GM20000 (cell line): Measurements from ENCODE around the gene SLC19A1.

Source experiments
- DNase-seq: peaks from one replicate; pipeline ENCODE4 v3.0.0; 2012; ENCODE audit warnings: low spot score
- TF ChIP-seq, protein P1 (sequence below): IDR thresholded peaks from 2 replicates; pipeline ENCODE4 v1.5.1; 2012; ENCODE audit warnings: mild to moderate bottlenecking, control low read depth; ENCODE audit errors: extremely low read depth, missing control alignments

Gene SLC19A1

DNA sequence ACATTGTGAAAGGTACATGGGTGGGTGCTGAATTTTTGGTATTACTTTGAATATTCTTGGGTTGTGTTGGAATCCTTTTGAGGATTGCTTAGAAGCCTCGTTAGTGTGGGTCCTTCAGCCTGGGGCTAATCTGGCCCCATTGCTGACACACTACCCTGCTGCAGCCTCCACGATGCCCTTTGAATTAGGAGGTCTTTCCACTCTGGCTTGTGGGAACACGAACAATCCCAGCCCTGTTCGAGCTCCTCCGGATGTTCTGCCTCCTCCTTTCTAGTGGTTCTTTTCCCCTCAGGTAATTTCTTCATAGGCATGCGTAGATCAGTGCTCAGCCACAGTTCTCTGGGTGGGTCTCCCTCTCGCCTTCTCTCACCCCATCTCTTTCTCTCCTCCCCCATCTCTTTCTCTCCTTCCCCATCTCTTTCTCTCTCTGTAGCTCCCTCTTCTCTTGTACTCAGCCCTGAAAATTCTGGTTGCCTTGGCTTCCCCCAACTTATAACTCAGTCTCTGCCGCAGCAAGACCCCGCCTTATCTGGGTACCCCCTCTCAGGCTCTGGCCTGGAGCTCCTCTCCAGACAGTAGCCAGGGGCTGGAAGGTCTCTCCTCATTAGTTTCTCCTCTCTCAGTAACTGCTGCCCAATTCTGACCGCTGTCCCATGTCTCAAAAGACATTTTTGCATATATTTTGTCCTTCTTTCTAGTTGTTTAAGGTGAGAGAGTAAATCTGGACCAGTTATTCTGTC is 46.0 kb upstream of the SLC19A1 start:
- DNase-seq: no peak
- TF ChIP-seq, protein P1, sequence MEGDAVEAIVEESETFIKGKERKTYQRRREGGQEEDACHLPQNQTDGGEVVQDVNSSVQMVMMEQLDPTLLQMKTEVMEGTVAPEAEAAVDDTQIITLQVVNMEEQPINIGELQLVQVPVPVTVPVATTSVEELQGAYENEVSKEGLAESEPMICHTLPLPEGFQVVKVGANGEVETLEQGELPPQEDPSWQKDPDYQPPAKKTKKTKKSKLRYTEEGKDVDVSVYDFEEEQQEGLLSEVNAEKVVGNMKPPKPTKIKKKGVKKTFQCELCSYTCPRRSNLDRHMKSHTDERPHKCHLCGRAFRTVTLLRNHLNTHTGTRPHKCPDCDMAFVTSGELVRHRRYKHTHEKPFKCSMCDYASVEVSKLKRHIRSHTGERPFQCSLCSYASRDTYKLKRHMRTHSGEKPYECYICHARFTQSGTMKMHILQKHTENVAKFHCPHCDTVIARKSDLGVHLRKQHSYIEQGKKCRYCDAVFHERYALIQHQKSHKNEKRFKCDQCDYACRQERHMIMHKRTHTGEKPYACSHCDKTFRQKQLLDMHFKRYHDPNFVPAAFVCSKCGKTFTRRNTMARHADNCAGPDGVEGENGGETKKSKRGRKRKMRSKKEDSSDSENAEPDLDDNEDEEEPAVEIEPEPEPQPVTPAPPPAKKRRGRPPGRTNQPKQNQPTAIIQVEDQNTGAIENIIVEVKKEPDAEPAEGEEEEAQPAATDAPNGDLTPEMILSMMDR: no peak

DNA sequence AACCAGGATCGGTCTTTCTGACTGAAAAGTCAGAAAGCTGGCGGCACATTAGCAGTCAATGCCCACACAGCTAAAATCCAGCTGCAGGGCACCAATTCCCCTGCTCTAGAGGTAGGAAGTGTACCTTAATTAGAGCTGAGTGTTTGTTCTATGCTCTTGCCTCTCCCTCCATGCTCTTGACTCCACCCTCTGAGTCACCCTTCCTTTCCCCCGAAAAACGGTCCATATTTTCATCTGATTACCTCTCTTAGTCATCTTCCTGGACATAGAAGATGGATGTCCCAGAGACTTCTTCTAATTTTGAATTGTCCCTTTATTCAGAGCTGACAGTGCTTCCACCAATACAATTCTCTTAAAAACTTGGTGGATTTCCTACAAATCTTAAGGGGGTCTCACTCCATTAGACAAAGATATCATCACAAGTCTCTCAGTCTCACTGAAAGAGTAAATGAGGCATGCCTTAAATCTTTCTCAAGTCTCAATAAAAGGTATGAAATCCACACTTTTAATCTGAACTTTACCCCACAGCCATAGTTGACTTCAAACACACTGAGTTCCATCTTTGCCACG is 44.1 kb upstream of the SLC19A1 start:
- TF ChIP-seq, protein P1: no peak
- no peak for DNase-seq

DNA sequence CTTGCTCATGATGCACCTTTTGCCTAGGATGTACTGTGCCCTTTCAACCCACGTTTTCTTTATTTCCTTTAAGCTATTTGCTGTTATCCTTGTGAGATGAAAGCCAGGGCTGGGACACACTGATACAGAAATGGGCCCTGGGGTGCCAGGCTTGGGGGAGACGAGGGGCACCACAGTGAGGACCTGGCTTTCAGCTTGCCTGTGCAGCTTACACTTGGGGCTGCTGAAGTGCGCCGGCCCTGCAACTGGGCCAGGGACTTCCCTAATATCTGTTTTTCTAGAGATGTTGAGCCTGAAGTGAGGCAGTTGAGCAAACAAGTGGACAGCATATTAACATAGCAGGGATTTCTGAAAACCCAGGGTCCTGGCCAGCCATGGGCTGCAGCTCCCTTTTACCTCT is 42.5 kb upstream of the SLC19A1 start:
- TF ChIP-seq, protein P1: no peak
- DNase-seq: no peak

DNA sequence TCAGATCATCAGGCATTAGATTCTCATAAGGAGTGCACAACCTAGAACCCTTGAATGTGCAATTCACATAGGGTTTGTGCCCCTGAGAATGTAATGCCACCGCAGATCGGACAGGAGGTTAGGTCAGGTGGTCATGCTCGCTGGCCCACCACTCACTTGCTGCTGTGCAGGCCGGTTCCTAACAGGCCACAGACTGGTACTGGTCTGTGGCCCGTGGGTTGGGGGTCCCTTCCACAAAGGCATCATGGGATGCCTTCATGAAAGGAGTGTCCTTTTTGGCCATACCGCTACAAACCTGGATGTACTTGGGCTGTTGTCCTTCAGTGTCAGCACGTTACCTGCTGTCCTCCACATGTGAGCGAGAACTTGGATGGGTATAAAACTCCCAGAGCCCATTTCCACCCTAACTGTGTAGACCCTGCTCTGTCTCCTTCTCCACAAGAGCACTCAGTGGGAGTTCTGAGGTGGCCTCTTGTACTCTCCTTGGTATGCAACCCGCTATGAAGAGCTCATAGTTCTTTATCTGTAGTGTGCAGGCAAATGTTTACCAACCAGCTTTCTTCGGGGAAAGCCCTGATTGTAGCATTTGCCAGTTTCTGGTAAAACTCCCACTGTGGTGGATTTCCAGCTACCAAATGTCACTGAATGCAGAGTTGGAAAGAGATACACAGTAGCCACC is 41.7 kb upstream of the SLC19A1 start:
- TF ChIP-seq, protein P1: no peak

DNA sequence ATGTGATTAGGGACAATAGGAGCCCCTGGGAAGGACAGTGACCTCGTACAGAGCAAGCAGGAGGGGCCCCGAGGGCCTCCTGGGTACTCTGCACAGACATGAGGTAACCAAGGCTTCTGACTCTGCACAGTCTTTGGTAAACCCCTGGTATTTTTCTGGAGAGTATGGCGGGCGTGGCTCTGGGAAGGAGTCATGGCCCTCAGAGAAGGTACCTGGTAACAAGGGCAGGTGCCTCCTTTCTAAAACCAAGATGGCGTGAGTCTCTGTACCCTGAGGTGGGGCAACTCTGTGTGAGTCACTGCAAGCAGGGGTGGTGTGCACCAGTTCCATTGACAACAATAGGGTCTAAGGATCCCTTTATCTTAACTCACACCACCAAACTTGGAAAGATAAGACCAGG is 39.9 kb upstream of the SLC19A1 start:
- TF ChIP-seq, protein P1: no peak
- DNase-seq: no peak

More for the DNA sequence above, 41.7 kb upstream of the SLC19A1 start:
- DNase-seq: no peak

DNA sequence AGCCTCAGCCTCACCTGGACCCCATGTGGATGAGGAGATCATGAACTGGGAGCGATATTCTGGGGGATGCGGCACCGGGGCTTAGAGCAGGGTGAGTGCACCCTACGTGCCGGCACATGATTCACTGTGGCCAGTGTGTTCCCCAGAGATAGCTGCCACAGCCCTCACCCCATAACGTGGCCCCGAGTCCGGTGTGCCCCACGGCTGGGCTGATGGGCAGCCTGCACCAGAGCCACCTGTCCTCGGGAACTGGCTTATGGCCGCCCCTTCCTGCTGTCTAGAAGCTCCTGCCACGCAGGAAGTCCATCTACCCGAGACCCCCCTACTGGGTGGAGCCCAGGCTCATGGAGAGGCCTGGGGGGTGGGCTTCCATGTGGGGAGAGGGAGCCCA is 39.1 kb upstream of the SLC19A1 start:
- TF ChIP-seq, protein P1: no peak
- no peak for DNase-seq

DNA sequence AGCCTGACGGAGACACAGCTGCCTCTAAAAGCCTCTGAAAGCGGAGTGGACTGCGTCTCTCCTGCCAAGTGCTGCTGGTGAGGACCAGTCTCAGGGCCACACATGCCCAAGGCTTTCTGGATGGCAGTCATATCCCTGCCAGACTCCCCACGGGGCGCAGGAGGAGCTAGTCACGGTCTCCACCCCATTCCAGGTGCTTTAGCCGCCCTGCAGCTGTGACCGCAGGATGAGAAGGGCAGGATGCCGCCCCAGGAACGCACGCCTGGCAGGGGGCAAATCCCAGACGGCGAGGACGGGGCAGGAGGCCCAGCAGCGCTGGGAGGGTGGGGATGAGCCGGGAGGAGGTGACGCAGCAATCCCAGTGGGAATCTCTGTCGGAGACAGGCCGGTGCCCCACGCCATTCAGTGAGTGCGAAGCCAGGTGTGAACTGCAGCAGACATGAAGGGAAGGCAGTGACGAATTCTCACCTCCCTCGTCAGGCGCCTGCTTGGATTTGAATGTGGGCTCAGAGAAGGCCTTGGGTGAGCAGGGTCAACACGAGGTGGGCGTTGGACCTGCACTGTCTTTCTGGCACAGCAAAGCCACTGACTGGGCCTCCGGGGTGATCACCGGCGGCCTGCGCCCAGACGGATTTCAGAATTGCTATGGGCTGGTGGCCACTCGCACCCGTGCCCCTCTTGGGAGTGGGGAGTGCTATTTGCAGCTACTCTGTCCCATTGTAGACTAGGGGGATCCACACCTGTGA is 38.5 kb upstream of the SLC19A1 start:
- TF ChIP-seq, protein P1: no peak
- DNase-seq: no peak
